Endodermal cell (in vitro differentiated cells): Measurements from ENCODE around the gene SMURF2. TPM values are rescaled to one million over a fixed set of nuclear protein-coding genes. Genes with fewer than 3 reads are reported as not detected.
"Not testable (repeated sequence)": the region's sequence is repeated elsewhere in the genome, so short reads cannot be mapped to it uniquely, and the experiment has no call there.

Experiments
- DNase-seq: peaks from one replicate; pipeline ENCODE4 v3.0.0-alpha.2; 2017
- H3K27ac ChIP-seq: 2 replicates; pipeline ENCODE4 v1.5.1; 2013; ENCODE audit warnings: mild to moderate bottlenecking, low read depth, low read length, moderate library complexity
- H3K27me3 ChIP-seq: 2 replicates; pipeline ENCODE4 v1.6.1; 2013; ENCODE audit warnings: mild to moderate bottlenecking, low read length, moderate library complexity; ENCODE audit not compliant: insufficient read depth, control insufficient read depth, poor library complexity, severe bottlenecking
- H3K36me3 ChIP-seq: 2 replicates; pipeline ENCODE4 v1.7.0; 2013; ENCODE audit warnings: mild to moderate bottlenecking, low read length, moderate library complexity; ENCODE audit not compliant: control insufficient read depth, insufficient read depth
- H3K4me1 ChIP-seq: one replicate; pipeline ENCODE4 v1.7.0; 2013; ENCODE audit warnings: low read length; ENCODE audit not compliant: control insufficient read depth, insufficient read depth
- H3K4me3 ChIP-seq: 2 replicates; pipeline ENCODE4 v1.5.1; 2013; ENCODE audit warnings: mild to moderate bottlenecking, low read length, moderate library complexity
- H3K9ac ChIP-seq: 2 replicates; pipeline ENCODE4 v1.6.1; 2013; ENCODE audit warnings: mild to moderate bottlenecking, low read length, moderate library complexity; ENCODE audit not compliant: poor library complexity, severe bottlenecking; ENCODE audit errors: extremely low read depth
- H3K9me3 ChIP-seq: 2 replicates; pipeline ENCODE4 v1.6.1; 2013; ENCODE audit warnings: mild to moderate bottlenecking, low read length, moderate library complexity; ENCODE audit not compliant: control insufficient read depth
- H3K27ac Mint-ChIP-seq: 2 replicates; pipeline ENCODE4 v1.8.0; 2020; ENCODE audit warnings: mixed read lengths
- H3K27me3 Mint-ChIP-seq: 2 replicates; pipeline ENCODE4 v1.8.0; 2021; ENCODE audit warnings: mild to moderate bottlenecking, mixed read lengths; ENCODE audit not compliant: insufficient read depth
- H3K36me3 Mint-ChIP-seq: 2 replicates; pipeline ENCODE4 v1.8.0; 2020; ENCODE audit warnings: low read depth, mixed read lengths
- H3K4me1 Mint-ChIP-seq: 2 replicates; pipeline ENCODE4 v1.8.0; 2020; ENCODE audit warnings: mixed read lengths
- H3K4me3 Mint-ChIP-seq: 2 replicates; pipeline ENCODE4 v1.8.0; 2020; ENCODE audit warnings: mild to moderate bottlenecking, moderate library complexity, mixed read lengths
- H3K9me3 Mint-ChIP-seq: 2 replicates; pipeline ENCODE4 v1.8.0; 2020; ENCODE audit warnings: mild to moderate bottlenecking, mixed read lengths
- WGBS, 2 experiments: methylation state at CpG; one replicate each; pipeline versions ENCODE4 v1.1.5 to v1.1.7; 2013; ENCODE audit warnings: missing lambda C conversion rate in 2 of 2, mixed read lengths in 1 of 2; ENCODE audit not compliant: insufficient coverage in 1 of 2, insufficient read length in 1 of 2; 5-methylcytosine and 5-hydroxymethylcytosine counted together
- total RNA-seq, 2 donors: library from RNA; stranded (reverse); fragmentation: NEBNext Ultra II Directional in 1 of 2; extraction: Animal tissue kit (Norgen Biotek cat#: 25700) in 1 of 2; gene quantifications; 2 replicates in 1 of 2; 3 replicates in 1 of 2; pipeline ENCODE4 v1.2.1, GENCODE V29; 2021
- TF ChIP-seq, protein P1 (sequence below): fragments of 200-600 bp; sonication (generic); conservative IDR thresholded peaks from 2 replicates; pipeline ENCODE4 v1.5.0; 2021; ENCODE audit warnings: antibody characterized with exemption, mild to moderate bottlenecking

SMURF2 gene
- total RNA-seq, 2 donors from 2014 or later = 33.6 to 34.1 TPM

DNA sequence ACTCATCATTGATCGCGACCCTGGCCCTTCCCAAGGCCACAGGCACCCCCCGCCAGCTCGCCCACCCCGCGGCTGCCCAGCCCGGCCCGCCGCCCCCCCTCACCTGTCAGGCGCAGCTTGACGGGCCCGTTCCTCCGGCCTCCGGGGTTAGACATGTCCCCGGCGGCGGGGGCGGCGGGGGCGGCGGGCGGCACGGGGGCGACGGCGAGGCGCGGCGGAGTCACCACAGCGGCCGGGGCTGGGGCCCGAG, 456 bp downstream of the SMURF2 start:
- peak overlapping the region; percentile 98 for H3K4me3 Mint-ChIP-seq
- WGBS, 2 experiments = 0% methylated on average over 32 of the region's 32 CpGs; no CpG with 5 or more reads in 1 of the 2 experiments
- no peak for DNase-seq
- Histone ChIP-seq H3K9ac (peak overlapping the region; percentile 63), H3K27ac (no peak overlapping the region), H3K4me3 (peak overlapping the region; percentile 85), H3K9me3 (no peaks in the 10 kb centered on the region), H3K36me3 (no peaks in the 10 kb centered on the region), H3K4me1 (no peaks in the 10 kb centered on the region), H3K27me3 (no peaks in the 10 kb centered on the region)
- H3K9me3 Mint-ChIP-seq = peaks cover 2% of the 10 kb centered on the region
- H3K36me3 Mint-ChIP-seq = no peaks in the 10 kb centered on the region
- peak overlapping the region; percentile 96 for H3K27ac Mint-ChIP-seq
- TF ChIP-seq, protein P1, sequence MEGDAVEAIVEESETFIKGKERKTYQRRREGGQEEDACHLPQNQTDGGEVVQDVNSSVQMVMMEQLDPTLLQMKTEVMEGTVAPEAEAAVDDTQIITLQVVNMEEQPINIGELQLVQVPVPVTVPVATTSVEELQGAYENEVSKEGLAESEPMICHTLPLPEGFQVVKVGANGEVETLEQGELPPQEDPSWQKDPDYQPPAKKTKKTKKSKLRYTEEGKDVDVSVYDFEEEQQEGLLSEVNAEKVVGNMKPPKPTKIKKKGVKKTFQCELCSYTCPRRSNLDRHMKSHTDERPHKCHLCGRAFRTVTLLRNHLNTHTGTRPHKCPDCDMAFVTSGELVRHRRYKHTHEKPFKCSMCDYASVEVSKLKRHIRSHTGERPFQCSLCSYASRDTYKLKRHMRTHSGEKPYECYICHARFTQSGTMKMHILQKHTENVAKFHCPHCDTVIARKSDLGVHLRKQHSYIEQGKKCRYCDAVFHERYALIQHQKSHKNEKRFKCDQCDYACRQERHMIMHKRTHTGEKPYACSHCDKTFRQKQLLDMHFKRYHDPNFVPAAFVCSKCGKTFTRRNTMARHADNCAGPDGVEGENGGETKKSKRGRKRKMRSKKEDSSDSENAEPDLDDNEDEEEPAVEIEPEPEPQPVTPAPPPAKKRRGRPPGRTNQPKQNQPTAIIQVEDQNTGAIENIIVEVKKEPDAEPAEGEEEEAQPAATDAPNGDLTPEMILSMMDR = no peak
- H3K4me1 Mint-ChIP-seq = peaks cover 12% of the 10 kb centered on the region
- no peaks in the 10 kb centered on the region for H3K27me3 Mint-ChIP-seq

DNA sequence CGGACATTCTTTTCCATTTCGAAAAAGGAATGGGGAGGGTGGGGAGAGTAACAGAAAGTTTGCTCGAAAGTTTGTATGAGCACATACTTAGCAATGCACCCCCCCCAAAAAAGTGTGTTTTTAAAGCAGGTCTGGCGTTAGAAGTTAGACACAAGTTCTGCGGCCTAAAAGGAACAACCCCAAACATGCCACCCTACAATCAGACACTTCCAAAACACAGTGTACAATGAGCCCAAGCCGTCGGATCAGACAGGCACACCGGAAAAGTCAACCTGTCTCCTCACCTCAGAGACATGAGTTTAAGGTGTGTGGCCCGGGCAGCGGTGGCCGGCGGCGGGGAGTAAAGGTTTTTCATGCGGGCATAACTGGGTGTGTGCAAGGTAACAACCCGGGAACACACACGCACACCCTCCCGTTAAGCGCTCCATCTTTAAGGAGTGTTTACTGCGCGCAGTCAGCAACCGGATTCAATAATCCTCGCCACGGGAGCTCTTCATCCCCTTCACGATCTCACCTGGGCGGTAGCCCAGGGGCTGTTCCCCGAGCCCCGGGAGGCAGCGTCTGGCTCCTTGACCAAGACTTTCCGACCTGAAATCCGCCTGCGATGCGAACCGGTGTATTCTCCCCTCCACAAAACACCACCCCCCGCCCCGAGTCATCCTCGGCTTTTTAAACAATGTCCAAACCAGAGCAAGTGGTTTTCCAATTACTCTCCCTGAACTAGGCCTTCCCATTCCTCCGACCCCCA, 955 bp downstream of the SMURF2 start:
- peak; percentile 74 for DNase-seq
- not testable (repeated sequence) for H3K9me3 ChIP-seq, H3K36me3 ChIP-seq, H3K4me1 ChIP-seq, H3K9me3 Mint-ChIP-seq, H3K36me3 Mint-ChIP-seq, H3K27me3 ChIP-seq, H3K27me3 Mint-ChIP-seq, H3K27ac ChIP-seq
- H3K4me1 Mint-ChIP-seq = peaks cover 12% of the 10 kb centered on the region
- H3K4me3 Mint-ChIP-seq = peak overlapping the region; percentile 98
- Histone ChIP-seq H3K9ac (peak overlapping the region; percentile 63), H3K4me3 (peak overlapping the region; percentile 85)
- 0 to 1% methylated on average over 23 to 37 of the region's 37 CpGs for WGBS, 2 experiments
- H3K27ac Mint-ChIP-seq = peak overlapping the region; percentile 96

DNA sequence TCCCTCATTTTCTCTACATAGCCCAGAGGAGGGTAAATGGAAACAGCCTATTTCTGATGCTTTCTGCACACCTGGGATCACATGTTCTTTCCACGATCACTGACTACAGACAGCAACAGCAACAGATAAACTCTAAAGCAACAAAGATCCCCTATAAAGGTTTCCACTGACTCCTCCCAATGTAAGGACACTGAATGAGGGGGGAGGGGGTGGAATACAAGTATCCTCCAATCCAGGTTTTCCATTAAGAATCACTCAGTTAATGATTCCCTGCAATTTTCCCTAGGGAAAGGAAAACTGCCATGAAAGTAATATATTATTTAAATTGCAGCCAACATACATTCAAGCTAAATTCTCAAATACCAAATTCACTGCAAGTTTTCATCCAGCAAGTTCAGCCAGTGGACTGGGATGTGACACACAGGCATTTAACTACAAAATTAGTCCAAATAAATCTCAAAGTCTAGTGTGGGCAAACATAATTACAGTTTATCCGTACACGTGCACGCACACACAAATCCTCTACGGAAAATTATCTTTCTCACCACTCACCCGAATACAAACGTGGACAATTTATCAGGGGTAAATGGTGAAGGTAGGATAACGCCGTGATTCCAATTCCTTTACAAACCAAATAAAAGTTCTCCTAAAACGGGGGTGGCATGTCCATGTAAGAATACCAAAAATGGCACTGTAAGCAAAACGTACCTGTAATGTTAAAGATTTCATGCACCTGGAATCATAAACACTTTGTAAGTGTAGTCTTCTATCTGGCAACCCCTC, 1.7 kb downstream of the SMURF2 start:
- Histone ChIP-seq H3K9ac (peak overlapping the region; percentile 63), H3K9me3 (peaks cover 10% of the 10 kb centered on the region), H3K4me3 (peak overlapping the region; percentile 85)
- not testable (repeated sequence) for H3K36me3 ChIP-seq, H3K9me3 Mint-ChIP-seq, DNase-seq, H3K27ac ChIP-seq, H3K36me3 Mint-ChIP-seq, H3K27me3 ChIP-seq, H3K27me3 Mint-ChIP-seq, H3K4me1 ChIP-seq
- Mint-ChIP-seq H3K4me1 (peaks cover 12% of the 10 kb centered on the region), H3K4me3 (peak overlapping the region; percentile 98), H3K27ac (peak overlapping the region; percentile 96)
- WGBS, 2 experiments = 30 to 33% methylated on average over 4 to 10 of the region's 11 CpGs

DNA sequence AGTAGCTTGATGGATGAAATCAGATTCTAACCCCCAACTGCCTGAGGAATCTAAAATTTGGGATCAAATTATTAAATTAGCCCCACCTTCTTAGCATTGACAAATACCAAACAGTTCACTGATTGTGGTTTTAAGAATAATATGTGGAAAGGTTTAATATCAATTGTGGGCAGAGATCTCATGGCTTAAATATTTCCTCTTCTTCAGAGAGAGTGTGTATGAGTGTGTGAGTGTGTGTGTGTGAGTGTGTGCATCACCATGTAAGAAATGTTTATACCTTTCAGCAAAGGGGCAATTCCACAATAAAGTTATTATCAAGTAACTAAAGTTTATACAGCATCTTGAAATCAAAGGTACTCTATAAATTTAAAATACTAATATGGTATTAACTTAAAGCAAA, 3.2 kb downstream of the SMURF2 start:
- Histone ChIP-seq H3K4me3 (no peak overlapping the region), H3K4me1 (no peaks in the 10 kb centered on the region), H3K27ac (no peak overlapping the region), H3K9me3 (peaks cover 10% of the 10 kb centered on the region), H3K36me3 (no peaks in the 10 kb centered on the region), H3K27me3 (no peaks in the 10 kb centered on the region), H3K9ac (no peak overlapping the region)
- peaks cover 5% of the 10 kb centered on the region for H3K36me3 Mint-ChIP-seq
- H3K4me1 Mint-ChIP-seq = peaks cover 12% of the 10 kb centered on the region
- no peak for DNase-seq
- TF ChIP-seq, protein P1 = no peak
- H3K27me3 Mint-ChIP-seq = no peaks in the 10 kb centered on the region
- H3K9me3 Mint-ChIP-seq = peaks cover 2% of the 10 kb centered on the region
- no peak overlapping the region for H3K27ac Mint-ChIP-seq
- no peak overlapping the region for H3K4me3 Mint-ChIP-seq
